GM23338 (cell line): ENCODE measurements around the gene FERMT3. TPM values are rescaled to one million over a fixed set of nuclear protein-coding genes. Genes with fewer than 3 reads are reported as not detected.

Experiments used
- ATAC-seq: fragments of 200-7000 bp; cut with Tn5 transposase; 3 replicates; pipeline ENCODE4 v1.9.1; 2020
- DNase-seq: peaks from one replicate; pipeline ENCODE4 v3.0.0-alpha.2; 2015; ENCODE audit warnings: low spot score
- H2AFZ ChIP-seq: fragments of 200-600 bp; sonication (generic); 2 replicates; pipeline ENCODE4 v1.8.0; 2016; ENCODE audit warnings: antibody characterized with exemption, mild to moderate bottlenecking, moderate library complexity
- H3F3A ChIP-seq: fragments of 200-600 bp; sonication (generic); replicated peaks from 2 replicates; pipeline ENCODE4 v1.8.0; 2017; ENCODE audit warnings: antibody characterized with exemption, mixed run types, low read depth
- H3K27ac ChIP-seq: fragments of 200-600 bp; sonication (generic); 2 replicates; pipeline ENCODE4 v1.6.1; 2016; ENCODE audit warnings: low read depth
- H3K27me3 ChIP-seq: fragments of 200-600 bp; sonication (generic); 2 replicates; pipeline ENCODE4 v1.8.0; 2016; ENCODE audit warnings: mild to moderate bottlenecking, mixed run types, moderate library complexity; ENCODE audit not compliant: insufficient read depth
- H3K36me3 ChIP-seq: fragments of 200-600 bp; sonication (generic); 2 replicates; pipeline ENCODE4 v1.8.0; 2016; ENCODE audit warnings: mild to moderate bottlenecking; ENCODE audit not compliant: insufficient read depth
- H3K4me1 ChIP-seq: fragments of 200-600 bp; sonication (generic); 2 replicates; pipeline ENCODE4 v1.8.0; 2016; ENCODE audit warnings: mild to moderate bottlenecking, moderate library complexity; ENCODE audit not compliant: insufficient read depth
- H3K4me2 ChIP-seq: fragments of 200-600 bp; sonication (generic); 2 replicates; pipeline ENCODE4 v1.7.1; 2017; ENCODE audit warnings: mixed run types
- H3K4me3 ChIP-seq: fragments of 200-600 bp; sonication (generic); 2 replicates; pipeline ENCODE4 v1.6.1; 2016; ENCODE audit warnings: mixed run types
- H3K79me2 ChIP-seq: fragments of 200-600 bp; sonication (generic); replicated peaks from 2 replicates; pipeline ENCODE4 v1.8.0; 2017; ENCODE audit warnings: mild to moderate bottlenecking; ENCODE audit not compliant: insufficient read depth
- H3K9me2 ChIP-seq: fragments of 200-600 bp; sonication (generic); 2 replicates; pipeline ENCODE4 v1.8.0; 2017; ENCODE audit not compliant: insufficient read depth
- H4K20me1 ChIP-seq: fragments of 200-600 bp; sonication (generic); replicated peaks from 2 replicates; pipeline ENCODE4 v1.8.0; 2017; ENCODE audit warnings: mild to moderate bottlenecking; ENCODE audit not compliant: insufficient read depth
- H3K27ac Mint-ChIP-seq: 2 replicates; pipeline ENCODE4 v1.8.0; 2020; ENCODE audit warnings: inconsistent platforms, mild to moderate bottlenecking, moderate library complexity, mixed read lengths
- H3K27me3 Mint-ChIP-seq: 3 replicates; pipeline ENCODE4 v1.8.0; 2022; ENCODE audit warnings: low read depth, mild to moderate bottlenecking, moderate library complexity, mixed read lengths, inconsistent platforms; ENCODE audit not compliant: insufficient read depth, poor library complexity
- H3K36me3 Mint-ChIP-seq: 3 replicates; pipeline ENCODE4 v1.8.0; 2021; ENCODE audit warnings: low read depth, mild to moderate bottlenecking, inconsistent platforms, moderate library complexity, mixed read lengths
- H3K4me1 Mint-ChIP-seq: 3 replicates; pipeline ENCODE4 v1.8.0; 2020; ENCODE audit warnings: mild to moderate bottlenecking, inconsistent platforms, mixed read lengths
- H3K4me3 Mint-ChIP-seq: 3 replicates; pipeline ENCODE4 v1.8.0; 2021; ENCODE audit warnings: moderate library complexity, mild to moderate bottlenecking, inconsistent platforms, mixed read lengths
- H3K9me3 Mint-ChIP-seq: 3 replicates; pipeline ENCODE4 v1.8.0; 2020; ENCODE audit warnings: moderate library complexity, mild to moderate bottlenecking, inconsistent platforms, mixed read lengths
- CREB1 ChIP-seq: fragments of 250-450 bp; sonication (Bioruptor Pico); IDR thresholded peaks from 2 replicates; pipeline ENCODE4 v1.5.0; 2020; ENCODE audit warnings: low read depth, mild to moderate bottlenecking, moderate library complexity
- CTCF ChIP-seq, 2 experiments: fragments of 200-600 bp in 1 of 2; sonication (generic) in 1 of 2; conservative IDR thresholded peaks; 2 replicates each; pipeline versions ENCODE4 v1.5.1 to v1.6.1; 2016 to 2017; ENCODE audit warnings: antibody characterized with exemption in 2 of 2, low read depth in 2 of 2, mild to moderate bottlenecking in 2 of 2, moderate library complexity in 1 of 2
- ETS1 ChIP-seq: IDR thresholded peaks from 2 replicates; pipeline ENCODE4 v1.6.1; 2016; ENCODE audit warnings: antibody characterized with exemption
- NANOG ChIP-seq: IDR thresholded peaks from 2 replicates; pipeline ENCODE4 v1.6.1; 2016; ENCODE audit warnings: antibody characterized with exemption, borderline replicate concordance
- STAT1 ChIP-seq: IDR thresholded peaks from one replicate; pipeline ENCODE4 v1.6.1; 2016; ENCODE audit warnings: antibody characterized with exemption; ENCODE audit not compliant: unreplicated experiment
- ZNF114 ChIP-seq: fragments of 250-450 bp; sonication (Bioruptor Pico); IDR thresholded peaks from 2 replicates; pipeline ENCODE4 v1.5.0; 2020; ENCODE audit warnings: mild to moderate bottlenecking, moderate library complexity
- ZNF462 ChIP-seq: fragments of 250-450 bp; sonication (Bioruptor Pico); IDR thresholded peaks from 2 replicates; pipeline ENCODE4 v1.5.0; 2020; ENCODE audit warnings: mild to moderate bottlenecking, moderate library complexity
- polyA plus RNA-seq: library from polyadenylated mRNA; unstranded; fragments of >200 nt; fragmentation: Nextera tagmentation; extraction: Ambion mirVana; gene quantifications from 2 replicates; pipeline ENCODE4 v1.2.1, GENCODE V29; 2016
- total RNA-seq: library from RNA; depleted of rRNA; stranded (reverse); fragments of >200 nt; shearing (Covaris generic); gene quantifications from 2 replicates; pipeline ENCODE4 v1.2.3, GENCODE V29; 2014

The FERMT3 gene
- total and polyA plus RNA-seq, 2 experiments from 2014 or later, result 1.5 to 1.6 TPM

DNA sequence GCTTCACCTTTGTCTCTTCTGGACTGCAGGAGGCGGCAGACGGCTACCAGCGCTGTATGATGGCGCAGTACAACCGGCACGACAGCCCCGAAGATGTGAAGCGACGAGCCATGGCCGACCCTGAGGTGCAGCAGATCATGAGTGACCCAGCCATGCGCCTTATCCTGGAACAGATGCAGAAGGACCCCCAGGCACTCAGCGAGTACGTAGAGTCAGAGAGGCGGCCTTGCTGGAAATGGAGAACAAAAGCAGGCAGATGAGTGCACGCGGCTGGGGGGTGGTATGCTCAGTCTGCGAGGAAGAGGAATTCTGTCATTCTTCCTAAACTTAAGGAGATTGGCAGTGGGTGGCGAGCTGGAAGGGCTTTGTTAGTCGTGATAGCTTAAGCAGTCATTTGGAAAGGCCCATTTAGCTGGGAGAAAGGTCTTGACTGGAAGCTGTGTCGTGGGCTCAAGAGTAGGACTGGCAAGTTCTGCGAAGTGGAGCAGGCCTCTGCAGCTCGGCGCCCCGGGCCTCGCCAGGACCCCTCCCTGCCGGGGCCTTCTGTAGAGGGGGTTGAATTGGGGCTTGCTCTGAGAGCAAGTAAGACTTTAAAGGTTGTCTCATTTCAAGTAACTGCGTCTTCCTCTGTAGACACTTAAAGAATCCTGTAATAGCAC lies 3.0 kb upstream of the FERMT3 start (continued):
- TF ChIP-seq ZNF462, result no peak

GRCh38 chr11:64204080-64204440 lies 2.5 kb upstream of the FERMT3 start:
- Histone ChIP-seq H3K4me2 (no peak overlapping the region), H3K4me1 (no peaks in the 10 kb centered on the region; the same call in 1 of the 2 replicates), H2AFZ (no peak overlapping the region), H4K20me1 (peaks cover 33% of the 10 kb centered on the region), H3F3A (peaks cover 47% of the 10 kb centered on the region), H3K9me2 (no peaks in the 10 kb centered on the region), H3K36me3 (peaks cover 49% of the 10 kb centered on the region), H3K79me2 (0 out of 2 replicates have a peak, but pooled peaks cover 6% of the 10 kb centered on the region), H3K4me3 (no peak overlapping the region), H3K27ac (no peak overlapping the region), H3K27me3 (no peaks in the 10 kb centered on the region)
- ATAC-seq, result no peak
- peaks cover 69% of the 10 kb centered on the region for H3K36me3 Mint-ChIP-seq
- DNase-seq, result no peak
- TF ChIP-seq CTCF (conservative IDR thresholded peaks at IDR 0.05; ENCODE audit: low read depth in 2 of 2) (no peak), ZNF114 (CRISPR knock-in tag) (no peak), ETS1 (no peak), CREB1 (no peak), NANOG (no peak), STAT1 (no peak)
- no peak overlapping the region for H3K4me3 Mint-ChIP-seq
- peaks cover 14% of the 10 kb centered on the region for H3K27me3 Mint-ChIP-seq
- no peaks in the 10 kb centered on the region for H3K9me3 Mint-ChIP-seq
- H3K4me1 Mint-ChIP-seq, result peaks cover 18% of the 10 kb centered on the region
- H3K27ac Mint-ChIP-seq, result peak overlapping the region; percentile 49; the same call in 1 of the 2 replicates
